PFSK-1 (cell line): ENCODE measurements around the gene CEACAM21.

Source experiments
- FOXP2 ChIP-seq: optimal IDR thresholded peaks from 2 replicates; pipeline ENCODE3; 2011; ENCODE audit warnings: borderline replicate concordance, control low read depth, inconsistent platforms; ENCODE audit not compliant: insufficient read depth; ENCODE audit errors: extremely low read length, extremely low read depth
- POLR2AphosphoS5 ChIP-seq: IDR thresholded peaks from 2 replicates; pipeline ENCODE4 v1.6.1; 2012; ENCODE audit warnings: low read depth, mild to moderate bottlenecking, control low read depth, low read length, moderate library complexity
- SIN3A ChIP-seq: IDR thresholded peaks from 2 replicates; pipeline ENCODE4 v1.6.1; 2012; ENCODE audit warnings: mild to moderate bottlenecking, low read length, moderate library complexity, borderline replicate concordance; ENCODE audit not compliant: insufficient read depth
- TAF1 ChIP-seq: IDR thresholded peaks from 2 replicates; pipeline ENCODE4 v1.6.1; 2012; ENCODE audit warnings: low read length, control low read depth, borderline replicate concordance; ENCODE audit not compliant: insufficient read depth
- TF ChIP-seq, protein P1 (sequence below), 2 experiments: IDR thresholded peaks; 2 replicates each; pipeline versions ENCODE4 v1.6.1 to v1.8.0; 2011 to 2012; ENCODE audit warnings: low read depth in 2 of 2, low read length in 2 of 2, control low read depth in 1 of 2, inconsistent platforms in 1 of 2, mild to moderate bottlenecking in 1 of 2, moderate library complexity in 1 of 2; ENCODE audit not compliant: insufficient read depth in 1 of 2

CEACAM21 gene

DNA sequence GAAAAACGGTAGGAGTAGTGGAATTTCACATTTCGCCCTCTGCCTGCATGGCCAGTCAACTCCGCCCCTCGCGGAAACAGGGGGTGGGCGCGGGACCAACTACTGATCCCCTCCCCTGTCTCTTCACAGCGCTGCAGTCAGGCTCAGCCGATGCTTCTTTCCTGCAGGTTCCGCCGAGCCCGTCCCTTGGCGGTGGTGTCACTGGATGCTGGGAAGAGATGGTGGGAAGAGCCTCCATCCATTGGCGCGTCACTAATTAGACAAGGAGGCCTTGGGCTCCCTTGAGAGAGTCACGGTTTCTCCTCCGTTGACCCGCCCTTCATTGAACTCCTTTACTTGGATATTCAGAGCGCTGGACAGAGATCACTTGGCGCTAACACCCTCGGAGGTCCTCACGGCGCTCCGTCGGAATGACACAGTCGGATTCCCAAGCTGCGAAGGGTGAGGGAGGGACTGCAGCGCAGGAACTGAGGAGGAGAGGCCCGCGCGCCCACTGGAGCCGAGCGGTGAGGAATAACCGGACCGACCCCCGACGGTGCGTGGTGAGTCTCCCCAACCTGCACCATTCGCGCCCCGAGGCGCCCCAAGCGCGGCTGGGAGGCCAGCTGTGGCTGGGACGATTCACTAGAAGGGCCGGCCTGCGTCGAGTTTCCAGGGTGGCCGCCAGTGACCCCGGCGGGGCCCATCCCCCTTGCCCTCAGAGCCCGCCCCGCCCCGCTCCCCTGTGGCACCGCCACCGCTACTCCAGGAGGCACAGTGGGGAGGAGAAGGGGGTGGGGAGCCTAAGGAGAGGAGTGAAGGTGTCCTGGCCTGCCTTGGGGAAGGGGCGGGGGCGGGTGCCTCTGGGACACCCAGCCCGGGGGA, 11.2 kb upstream of the CEACAM21 start:
- TF ChIP-seq, protein P1, sequence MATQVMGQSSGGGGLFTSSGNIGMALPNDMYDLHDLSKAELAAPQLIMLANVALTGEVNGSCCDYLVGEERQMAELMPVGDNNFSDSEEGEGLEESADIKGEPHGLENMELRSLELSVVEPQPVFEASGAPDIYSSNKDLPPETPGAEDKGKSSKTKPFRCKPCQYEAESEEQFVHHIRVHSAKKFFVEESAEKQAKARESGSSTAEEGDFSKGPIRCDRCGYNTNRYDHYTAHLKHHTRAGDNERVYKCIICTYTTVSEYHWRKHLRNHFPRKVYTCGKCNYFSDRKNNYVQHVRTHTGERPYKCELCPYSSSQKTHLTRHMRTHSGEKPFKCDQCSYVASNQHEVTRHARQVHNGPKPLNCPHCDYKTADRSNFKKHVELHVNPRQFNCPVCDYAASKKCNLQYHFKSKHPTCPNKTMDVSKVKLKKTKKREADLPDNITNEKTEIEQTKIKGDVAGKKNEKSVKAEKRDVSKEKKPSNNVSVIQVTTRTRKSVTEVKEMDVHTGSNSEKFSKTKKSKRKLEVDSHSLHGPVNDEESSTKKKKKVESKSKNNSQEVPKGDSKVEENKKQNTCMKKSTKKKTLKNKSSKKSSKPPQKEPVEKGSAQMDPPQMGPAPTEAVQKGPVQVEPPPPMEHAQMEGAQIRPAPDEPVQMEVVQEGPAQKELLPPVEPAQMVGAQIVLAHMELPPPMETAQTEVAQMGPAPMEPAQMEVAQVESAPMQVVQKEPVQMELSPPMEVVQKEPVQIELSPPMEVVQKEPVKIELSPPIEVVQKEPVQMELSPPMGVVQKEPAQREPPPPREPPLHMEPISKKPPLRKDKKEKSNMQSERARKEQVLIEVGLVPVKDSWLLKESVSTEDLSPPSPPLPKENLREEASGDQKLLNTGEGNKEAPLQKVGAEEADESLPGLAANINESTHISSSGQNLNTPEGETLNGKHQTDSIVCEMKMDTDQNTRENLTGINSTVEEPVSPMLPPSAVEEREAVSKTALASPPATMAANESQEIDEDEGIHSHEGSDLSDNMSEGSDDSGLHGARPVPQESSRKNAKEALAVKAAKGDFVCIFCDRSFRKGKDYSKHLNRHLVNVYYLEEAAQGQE (IDR thresholded peaks at IDR 0.05; ENCODE audit: insufficient read depth in 1 of 2, low read depth in 2 of 2, low read length in 2 of 2) = peak in 1 of 2 experiments; percentile 63; a peak in 1 of 4 replicates
- TF ChIP-seq TAF1 = no peak

DNA sequence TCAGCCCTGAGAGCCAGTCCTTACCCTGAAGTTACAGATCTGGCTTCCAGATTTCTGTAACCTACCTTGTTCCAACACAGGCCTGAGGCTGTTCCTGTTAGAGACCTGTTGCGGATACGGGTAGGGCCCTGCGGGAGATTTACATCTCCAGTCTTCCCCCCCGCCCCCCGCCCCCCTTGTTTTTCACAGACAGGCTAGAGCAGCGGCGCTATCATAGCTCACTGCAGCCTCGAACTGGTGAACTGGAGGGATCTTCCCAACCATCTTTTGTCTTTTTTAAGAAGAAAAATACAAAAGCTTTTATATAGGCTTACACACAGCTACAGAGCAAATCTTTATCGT, 10.6 kb upstream of the CEACAM21 start:
- TF ChIP-seq FOXP2 (no peak), POLR2AphosphoS5 (no peak), SIN3A (no peak), TAF1 (no peak)
- TF ChIP-seq, protein P1 (IDR thresholded peaks at IDR 0.05; ENCODE audit: insufficient read depth in 1 of 2, low read depth in 2 of 2, low read length in 2 of 2) = no peak

DNA sequence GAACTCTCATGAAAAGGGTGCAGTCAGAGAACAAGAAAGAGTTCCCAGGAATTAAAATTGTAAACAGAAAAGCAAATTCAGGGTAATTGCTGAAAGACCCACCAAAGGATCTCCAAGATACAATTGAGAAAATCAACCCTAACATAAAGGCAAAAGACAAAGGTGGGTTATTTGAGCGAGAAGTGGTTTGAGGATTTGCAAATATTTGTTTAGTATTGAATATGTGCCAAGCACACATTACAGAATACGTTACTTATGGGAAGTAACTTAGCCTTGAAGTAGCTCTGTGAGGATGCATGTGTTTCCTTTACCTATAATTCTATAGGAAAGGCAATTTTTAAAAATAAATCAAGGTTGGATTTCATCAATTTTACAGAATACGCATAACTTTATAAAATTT, 10.0 kb upstream of the CEACAM21 start:
- TF ChIP-seq, protein P1 (IDR thresholded peaks at IDR 0.05; ENCODE audit: insufficient read depth in 1 of 2, low read depth in 2 of 2, low read length in 2 of 2) = no peak
- TF ChIP-seq POLR2AphosphoS5 (no peak), TAF1 (no peak), SIN3A (no peak), FOXP2 (no peak)

DNA sequence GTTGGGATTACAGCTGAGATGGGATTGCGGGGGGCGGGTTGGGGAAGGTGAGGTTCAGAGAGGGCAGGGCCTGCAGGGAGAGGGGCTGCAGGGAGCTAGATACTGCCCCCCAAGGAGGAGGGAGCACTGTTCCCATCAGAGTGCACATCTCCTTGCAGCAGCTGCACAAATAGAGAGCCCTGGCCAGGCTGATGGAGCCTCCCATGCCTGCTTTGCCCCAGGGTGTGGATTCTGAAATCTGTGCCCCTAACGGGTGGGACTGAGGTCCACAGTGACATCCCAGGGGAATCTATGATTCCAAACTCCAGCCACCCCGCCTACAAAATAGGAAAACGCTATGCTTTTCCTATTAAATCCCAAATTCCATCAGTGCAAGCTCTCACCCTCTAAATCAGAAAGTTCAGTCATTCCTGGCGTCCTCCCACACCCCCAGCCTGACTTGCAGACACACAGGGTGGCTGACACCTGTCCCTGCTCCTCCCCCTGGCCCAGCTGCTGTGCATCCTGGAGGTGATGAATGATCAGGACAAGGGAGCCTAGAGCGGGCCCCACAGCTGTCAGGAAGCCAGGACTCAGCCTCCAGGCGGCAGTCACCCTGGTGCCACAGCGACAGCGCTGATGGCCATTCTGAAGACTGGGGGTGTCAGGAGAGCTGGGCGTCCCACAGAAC, 6.3 kb upstream of the CEACAM21 start:
- TF ChIP-seq, protein P1 (IDR thresholded peaks at IDR 0.05; ENCODE audit: insufficient read depth in 1 of 2, low read depth in 2 of 2, low read length in 2 of 2) = no peak

DNA sequence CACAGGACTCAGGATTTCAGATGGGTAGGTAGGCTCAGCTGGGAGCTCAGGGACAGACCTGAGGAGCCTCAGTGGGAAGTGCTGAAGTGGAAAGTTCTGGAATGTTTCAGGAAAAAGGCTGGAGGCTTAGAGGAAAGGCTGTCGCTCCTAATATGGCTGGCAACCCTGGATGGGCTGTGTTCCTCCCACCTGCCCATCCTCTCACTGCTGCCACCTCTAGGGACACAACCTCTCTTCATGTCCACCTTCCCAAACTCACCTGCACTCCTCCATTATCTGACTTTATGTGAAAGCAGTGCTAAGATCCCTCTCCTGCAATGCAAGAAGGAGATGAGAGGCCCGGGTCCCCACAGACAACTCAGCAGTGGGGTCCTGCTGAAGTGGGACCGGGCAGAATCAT, 5.8 kb upstream of the CEACAM21 start:
- no peak for TF ChIP-seq TAF1
- TF ChIP-seq, protein P1 (IDR thresholded peaks at IDR 0.05; ENCODE audit: insufficient read depth in 1 of 2, low read depth in 2 of 2, low read length in 2 of 2) = no peak
